Measurements from ENCODE around the gene TMEM179. TPM values are rescaled to one million over a fixed set of nuclear protein-coding genes. Genes with fewer than 3 reads are reported as not detected.

The TMEM179 gene
- polyA plus RNA-seq, 1 donor (not counting 4 experiments of a cell fraction or from before 2014, with no cell fraction given) = not detected

DNA sequence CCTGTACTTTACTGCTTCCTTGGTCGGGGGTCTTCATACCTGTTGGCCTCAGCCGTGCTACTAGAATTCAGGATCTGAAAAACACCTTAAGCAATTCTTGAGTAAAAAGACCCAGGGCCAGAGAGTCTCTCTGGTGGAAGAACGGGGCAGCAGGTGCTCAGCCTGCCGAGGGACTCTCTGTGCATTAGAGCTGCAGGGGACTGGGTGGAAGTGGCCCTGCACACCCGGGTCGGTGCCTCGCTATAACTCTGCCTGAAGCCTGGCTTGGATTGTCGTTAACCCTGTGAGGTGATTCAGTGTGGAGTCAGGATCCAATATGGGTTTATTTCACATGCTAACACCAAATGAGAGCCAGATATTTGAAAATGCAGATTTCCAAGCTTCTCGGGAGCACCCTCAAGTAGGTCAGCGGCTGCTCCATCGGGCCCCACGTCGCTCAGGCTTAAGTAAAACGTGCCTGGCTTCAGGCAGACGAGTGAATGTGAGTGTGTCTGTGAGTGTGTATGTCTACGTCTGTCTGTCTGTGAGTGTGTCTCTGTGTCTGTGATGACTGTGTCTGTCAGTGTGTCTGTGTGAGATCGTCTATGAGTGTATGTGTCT lies 60.1 kb downstream of the TMEM179 start:
- Histone ChIP-seq H2AFZ (ENCODE audit: control insufficient read depth, low read length) (no peak overlapping the region), H3K36me3 (ENCODE audit: control insufficient read depth in 2 of 2, extremely low read depth in 1 of 2, insufficient read depth in 2 of 2, low read length in 2 of 2) (no peaks in the 10 kb centered on the region), H3K9me3 (ENCODE audit: control insufficient read depth, low read depth, low read length) (no peaks in the 10 kb centered on the region), H3K27me3 (ENCODE audit: control insufficient read depth, extremely low read depth, insufficient read depth, low read length) (peaks cover 47% of the 10 kb centered on the region), H3K9ac (ENCODE audit: control insufficient read depth, extremely low read depth, insufficient read depth, low read length) (no peak overlapping the region), H3K4me1 (ENCODE audit: control insufficient read depth, extremely low read depth, insufficient read depth, low read length) (no peaks in the 10 kb centered on the region), H3K4me2 (ENCODE audit: control insufficient read depth, extremely low read depth, insufficient read depth, low read depth, low read length) (no peak overlapping the region), H3K9me1 (ENCODE audit: control insufficient read depth, extremely low read depth, insufficient read depth, low read length) (no peaks in the 10 kb centered on the region), H3K27ac (ENCODE audit: control insufficient read depth, insufficient read depth, low read length) (no peak overlapping the region), H3K79me2 (ENCODE audit: control insufficient read depth, insufficient read depth, low read length) (no peaks in the 10 kb centered on the region), H3K4me3 (ENCODE audit: control insufficient read depth in 2 of 3, extremely low read depth in 1 of 3, insufficient read depth in 2 of 3, low read depth in 1 of 3, low read length in 3 of 3) (no peak overlapping the region), H4K20me1 (ENCODE audit: control insufficient read depth, extremely low read depth, insufficient read depth, low read length) (no peaks in the 10 kb centered on the region)
- dilution Hi-C loops (cut with MboI; ENCODE audit: extremely low pct_ligation_motif_present, low sequenced_read_pairs) = no loop called here
- no peak for FAIRE-seq
- TF ChIP-seq EZH2 (IDR thresholded peaks at IDR 0.05; ENCODE audit: low read length) = no peak
- TF ChIP-seq, protein P1, sequence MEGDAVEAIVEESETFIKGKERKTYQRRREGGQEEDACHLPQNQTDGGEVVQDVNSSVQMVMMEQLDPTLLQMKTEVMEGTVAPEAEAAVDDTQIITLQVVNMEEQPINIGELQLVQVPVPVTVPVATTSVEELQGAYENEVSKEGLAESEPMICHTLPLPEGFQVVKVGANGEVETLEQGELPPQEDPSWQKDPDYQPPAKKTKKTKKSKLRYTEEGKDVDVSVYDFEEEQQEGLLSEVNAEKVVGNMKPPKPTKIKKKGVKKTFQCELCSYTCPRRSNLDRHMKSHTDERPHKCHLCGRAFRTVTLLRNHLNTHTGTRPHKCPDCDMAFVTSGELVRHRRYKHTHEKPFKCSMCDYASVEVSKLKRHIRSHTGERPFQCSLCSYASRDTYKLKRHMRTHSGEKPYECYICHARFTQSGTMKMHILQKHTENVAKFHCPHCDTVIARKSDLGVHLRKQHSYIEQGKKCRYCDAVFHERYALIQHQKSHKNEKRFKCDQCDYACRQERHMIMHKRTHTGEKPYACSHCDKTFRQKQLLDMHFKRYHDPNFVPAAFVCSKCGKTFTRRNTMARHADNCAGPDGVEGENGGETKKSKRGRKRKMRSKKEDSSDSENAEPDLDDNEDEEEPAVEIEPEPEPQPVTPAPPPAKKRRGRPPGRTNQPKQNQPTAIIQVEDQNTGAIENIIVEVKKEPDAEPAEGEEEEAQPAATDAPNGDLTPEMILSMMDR (optimal IDR thresholded peaks at IDR 0.05 in 1 of 3, IDR thresholded peaks at IDR 0.05 in 1 of 3, conservative IDR thresholded peaks at IDR 0.05 in 1 of 3; ENCODE audit: extremely low read depth in 1 of 3, insufficient read depth in 2 of 3, low read length in 3 of 3) = no peak
- no peak for DNase-seq (ENCODE audit: low read depth, low spot score)

DNA sequence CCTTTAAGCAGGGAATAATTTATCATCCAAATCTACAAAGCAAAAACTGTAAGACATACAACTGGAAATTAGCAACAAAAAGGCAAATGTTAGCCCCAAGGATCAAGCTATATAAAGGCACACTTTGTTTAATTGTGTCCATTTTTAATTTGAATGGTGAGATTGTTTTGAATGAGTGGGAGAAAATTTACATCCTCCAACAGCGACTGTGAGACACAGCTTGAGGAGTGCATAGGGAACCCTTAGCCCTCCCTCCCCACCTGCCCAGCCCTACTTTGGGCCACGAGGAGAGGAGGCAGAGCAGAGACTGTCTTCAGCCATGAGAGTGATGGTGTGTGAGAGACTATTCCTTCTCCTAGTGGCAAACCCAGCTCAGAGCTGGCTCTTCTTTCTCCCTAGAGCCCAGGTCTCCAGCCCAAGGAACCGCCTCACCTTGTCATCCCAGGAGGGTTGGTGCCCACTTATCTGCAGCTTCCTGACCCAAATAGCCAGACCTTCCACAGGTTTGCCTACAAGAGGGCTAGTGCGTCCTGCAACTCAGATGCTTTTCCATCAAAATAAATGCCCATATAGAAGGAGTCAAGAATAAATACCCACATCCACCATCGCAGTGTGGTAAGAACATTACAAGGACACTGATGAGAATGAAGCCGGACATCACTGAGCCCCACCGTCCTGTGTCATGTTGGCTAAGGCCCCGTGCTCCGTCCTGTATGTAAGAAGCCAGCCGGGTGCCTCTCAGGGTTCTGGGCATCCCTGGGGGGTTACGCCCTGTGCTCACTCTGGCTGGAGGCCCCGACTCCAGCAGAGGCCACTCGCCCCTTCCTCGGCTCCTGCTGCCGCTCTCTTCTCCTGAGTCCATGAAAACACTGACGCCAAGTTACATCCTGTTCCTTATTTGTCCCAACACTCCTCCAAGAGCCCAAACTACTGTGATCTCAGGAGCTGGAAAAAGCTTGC lies 61.4 kb downstream of the TMEM179 start:
- Histone ChIP-seq H2AFZ (ENCODE audit: control insufficient read depth, low read length) (no peak overlapping the region), H3K36me3 (ENCODE audit: control insufficient read depth in 2 of 2, extremely low read depth in 1 of 2, insufficient read depth in 2 of 2, low read length in 2 of 2) (no peaks in the 10 kb centered on the region), H3K27me3 (ENCODE audit: control insufficient read depth, extremely low read depth, insufficient read depth, low read length) (peaks cover 47% of the 10 kb centered on the region), H3K9me3 (ENCODE audit: control insufficient read depth, low read depth, low read length) (no peaks in the 10 kb centered on the region), H3K9me1 (ENCODE audit: control insufficient read depth, extremely low read depth, insufficient read depth, low read length) (no peaks in the 10 kb centered on the region), H3K4me3 (ENCODE audit: control insufficient read depth in 2 of 3, extremely low read depth in 1 of 3, insufficient read depth in 2 of 3, low read depth in 1 of 3, low read length in 3 of 3) (no peak overlapping the region), H3K4me2 (ENCODE audit: control insufficient read depth, extremely low read depth, insufficient read depth, low read depth, low read length) (no peak overlapping the region), H3K79me2 (ENCODE audit: control insufficient read depth, insufficient read depth, low read length) (no peaks in the 10 kb centered on the region), H3K27ac (ENCODE audit: control insufficient read depth, insufficient read depth, low read length) (no peak overlapping the region), H3K4me1 (ENCODE audit: control insufficient read depth, extremely low read depth, insufficient read depth, low read length) (no peaks in the 10 kb centered on the region), H4K20me1 (ENCODE audit: control insufficient read depth, extremely low read depth, insufficient read depth, low read length) (no peaks in the 10 kb centered on the region), H3K9ac (ENCODE audit: control insufficient read depth, extremely low read depth, insufficient read depth, low read length) (no peak overlapping the region)
- TF ChIP-seq, protein P1 (optimal IDR thresholded peaks at IDR 0.05 in 1 of 3, IDR thresholded peaks at IDR 0.05 in 1 of 3, conservative IDR thresholded peaks at IDR 0.05 in 1 of 3; ENCODE audit: extremely low read depth in 1 of 3, insufficient read depth in 2 of 3, low read length in 3 of 3) = no peak
- no peak for TF ChIP-seq EZH2 (IDR thresholded peaks at IDR 0.05; ENCODE audit: low read length)
- DNase-seq (ENCODE audit: low read depth, low spot score) = no peak
- no peak for FAIRE-seq
- dilution Hi-C loops (cut with MboI; ENCODE audit: extremely low pct_ligation_motif_present, low sequenced_read_pairs) = no loop called here
